Stimulated activated CD4-positive, alpha-beta T cell treated with anti-CD3 and anti-CD28 coated beads, Interleukin-12 subunit alpha, Interleukin-12 subunit beta, amount 100 ng/mL, for 4 hours (primary cell): ENCODE measurements around the gene PC.
"Not testable (repeated sequence)": the region's sequence is repeated elsewhere in the genome, so short reads cannot be mapped to it uniquely, and the experiment has no call there.

Experiments used
- DNase-seq: peaks from one replicate; pipeline ENCODE4 v3.0.0-alpha.2; 2020

The PC gene

DNA sequence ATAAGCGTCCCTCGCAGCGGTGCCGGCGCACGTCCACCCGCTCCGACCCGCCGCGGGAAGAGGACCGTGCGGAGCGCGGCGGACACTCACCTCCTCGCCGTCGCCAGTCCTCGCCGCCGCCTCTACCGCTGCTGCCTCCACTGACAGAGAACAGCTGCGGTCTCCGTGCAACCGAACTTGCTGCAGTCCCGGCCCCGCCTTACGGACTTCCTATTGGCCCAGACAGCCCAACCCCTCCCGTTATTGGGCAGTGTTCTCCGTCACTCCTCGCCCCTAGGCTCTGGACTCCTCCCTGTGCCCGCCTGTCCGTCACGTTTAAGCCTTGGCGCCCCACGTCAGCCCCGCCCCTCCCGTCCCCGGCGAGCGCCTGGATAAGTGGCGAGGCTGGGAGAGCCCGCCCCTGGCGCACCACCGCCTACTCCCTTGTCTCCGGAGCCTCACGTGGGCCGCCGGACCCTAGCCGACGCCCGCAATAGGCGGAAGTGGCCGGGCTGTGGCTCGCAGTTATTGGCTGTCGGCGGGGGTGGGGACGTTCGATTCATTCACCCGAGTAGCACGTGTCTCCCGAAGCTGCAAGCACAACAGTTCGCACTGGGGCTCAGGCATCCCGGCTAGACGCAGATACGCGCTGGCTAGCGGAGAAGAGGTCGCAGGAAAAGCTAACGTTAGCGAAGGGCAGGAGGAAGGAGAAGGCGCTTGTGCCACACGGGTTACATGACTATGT is at the start of gene PC:
PC (minus strand) TSS at position 152 of the 724 bp plus-strand sequence. CDS start 86,224 bp downstream, outside the sequence.
- DNase-seq: peak; percentile 95

DNA sequence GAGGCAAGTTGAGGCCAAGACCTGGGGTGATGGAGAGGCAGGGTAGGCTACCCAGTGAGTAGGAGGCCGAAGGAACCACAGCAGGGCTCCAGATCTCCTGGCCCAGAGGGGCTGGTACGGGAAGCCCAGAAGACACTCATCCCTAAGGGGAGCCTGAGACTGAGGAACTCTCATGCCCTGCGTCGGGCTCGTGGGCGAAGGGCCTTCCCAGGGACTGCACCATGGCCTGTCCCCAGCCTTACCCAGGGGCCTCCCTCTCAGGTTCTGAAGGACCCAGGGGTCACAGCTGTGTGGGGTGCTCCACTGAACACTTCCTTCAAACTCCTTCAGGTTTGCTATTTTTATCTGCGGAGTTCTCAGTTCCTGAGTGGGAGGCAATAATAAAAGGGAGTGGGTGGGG is 48.9 kb upstream of the PC start:
- DNase-seq: no peak

DNA sequence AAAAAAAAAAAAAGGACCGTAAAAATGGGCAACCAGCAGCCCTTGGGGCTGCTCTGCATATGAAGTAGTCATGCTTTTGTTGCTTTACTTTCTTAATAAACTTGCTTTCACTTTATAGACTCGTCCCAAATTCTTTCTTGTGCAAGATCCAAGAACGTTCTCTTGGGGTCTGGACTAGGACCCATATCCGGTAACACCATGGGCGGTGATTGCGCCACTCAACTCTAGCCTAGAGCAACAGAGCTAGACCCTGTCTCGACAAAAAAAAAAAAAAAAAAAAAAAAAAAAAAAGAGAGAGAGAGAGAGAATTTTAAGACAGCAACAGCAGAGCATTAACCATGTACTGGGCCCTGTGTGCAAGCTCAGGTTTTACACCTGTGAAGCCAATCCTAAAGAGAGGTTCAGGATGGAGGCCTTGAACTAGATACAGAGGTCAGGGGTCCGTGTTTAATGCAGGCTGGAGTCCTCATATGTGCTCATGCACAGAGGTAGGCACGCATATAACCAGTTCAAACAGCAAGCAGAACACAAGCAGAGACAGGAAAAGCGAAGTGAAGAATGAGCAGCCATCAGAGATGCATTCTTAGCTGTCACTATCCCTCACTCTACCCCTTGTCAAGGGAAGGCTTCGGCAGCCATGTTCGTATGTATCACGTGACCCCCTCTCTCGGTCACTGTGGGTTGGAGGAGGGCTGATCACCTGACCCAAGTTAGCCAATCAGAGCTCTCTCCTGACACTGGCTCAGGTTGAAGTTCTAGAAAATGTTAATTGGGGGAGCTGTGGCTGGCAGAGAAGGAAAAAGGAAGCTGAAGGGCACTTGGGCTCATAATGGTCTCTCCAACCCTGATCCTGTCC is 48.1 kb upstream of the PC start:
- DNase-seq: no peak

DNA sequence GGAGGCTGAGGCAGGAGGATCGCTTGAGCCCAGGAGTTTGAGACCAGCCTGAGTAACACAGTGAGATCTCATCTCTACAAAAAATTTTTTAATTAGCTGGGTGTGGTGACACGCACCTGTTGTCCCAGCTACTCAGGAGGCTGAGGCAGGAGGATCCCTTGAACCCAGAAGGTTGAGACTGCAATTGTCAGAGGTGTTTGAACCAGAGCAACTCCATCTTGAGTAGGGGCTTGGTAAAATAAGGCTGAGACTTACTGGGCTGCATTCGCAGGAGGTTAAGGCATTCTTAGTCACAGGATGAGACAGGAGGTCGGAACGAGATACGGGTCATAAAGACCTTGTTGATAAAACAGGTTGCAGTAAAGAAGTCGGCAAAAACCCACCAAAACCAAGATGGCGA is 47.0 kb upstream of the PC start:
- DNase-seq: not testable (repeated sequence)

DNA sequence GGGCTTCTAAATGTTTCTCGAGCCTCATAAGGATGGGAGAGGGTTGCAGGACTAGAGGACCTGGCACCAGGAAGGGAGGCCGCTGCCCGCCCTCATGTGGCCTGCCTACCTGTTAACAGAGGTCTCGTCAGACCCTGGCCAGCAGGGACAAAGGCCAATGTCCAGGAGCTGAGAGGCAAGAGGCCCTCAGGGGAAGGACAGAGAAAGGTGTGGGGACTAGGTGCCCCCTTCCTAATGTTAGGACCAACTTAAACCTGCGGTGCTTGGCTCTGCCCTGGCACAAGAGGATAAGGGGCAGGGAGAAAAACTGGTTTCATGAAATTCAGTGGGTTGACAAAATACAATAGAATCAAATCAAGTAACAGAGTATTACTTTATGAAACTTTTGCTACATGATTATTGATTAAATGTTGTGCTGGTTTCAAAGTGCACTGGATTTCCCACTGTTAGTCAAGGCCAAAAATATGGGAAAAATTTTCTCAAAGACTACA is 44.8 kb upstream of the PC start:
- DNase-seq: no peak

GRCh38 chr11:67002297-67002913 is 44.2 kb upstream of the PC start:
- DNase-seq: no peak

GRCh38 chr11:67001332-67001731 is 43.1 kb upstream of the PC start:
- no peak for DNase-seq

- DNase-seq: no peak
These were observed 41.4 kb upstream of the PC start for GRCh38 chr11:66999555-66999954.

- DNase-seq: no peak
These were observed 38.6 kb upstream of the PC start for GRCh38 chr11:66996609-66997273.

DNA sequence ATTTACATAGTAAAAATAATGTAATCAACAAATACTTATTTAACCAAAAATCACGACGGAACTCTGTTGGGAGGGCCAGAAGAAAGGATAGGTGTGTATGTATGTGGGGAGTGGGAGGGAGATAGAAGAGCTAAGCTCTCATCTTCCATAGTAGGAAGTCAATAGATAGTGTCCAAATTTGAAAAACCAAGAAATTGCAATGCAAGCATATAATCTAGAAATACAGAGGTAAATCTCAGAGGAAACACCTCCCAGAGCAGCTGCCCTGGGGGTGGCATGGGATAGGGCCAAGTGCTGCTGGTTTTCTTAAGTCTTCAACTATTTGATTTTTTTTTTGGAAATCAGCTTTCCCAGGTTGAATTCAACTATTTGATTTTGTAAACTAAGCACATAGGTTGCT is 33.9 kb upstream of the PC start:
- no peak for DNase-seq

GRCh38 chr11:66989360-66989759 is 31.2 kb upstream of the PC start:
- DNase-seq: not testable (repeated sequence)

GRCh38 chr11:66988741-66989140 is 30.6 kb upstream of the PC start:
- not testable (repeated sequence) for DNase-seq

DNA sequence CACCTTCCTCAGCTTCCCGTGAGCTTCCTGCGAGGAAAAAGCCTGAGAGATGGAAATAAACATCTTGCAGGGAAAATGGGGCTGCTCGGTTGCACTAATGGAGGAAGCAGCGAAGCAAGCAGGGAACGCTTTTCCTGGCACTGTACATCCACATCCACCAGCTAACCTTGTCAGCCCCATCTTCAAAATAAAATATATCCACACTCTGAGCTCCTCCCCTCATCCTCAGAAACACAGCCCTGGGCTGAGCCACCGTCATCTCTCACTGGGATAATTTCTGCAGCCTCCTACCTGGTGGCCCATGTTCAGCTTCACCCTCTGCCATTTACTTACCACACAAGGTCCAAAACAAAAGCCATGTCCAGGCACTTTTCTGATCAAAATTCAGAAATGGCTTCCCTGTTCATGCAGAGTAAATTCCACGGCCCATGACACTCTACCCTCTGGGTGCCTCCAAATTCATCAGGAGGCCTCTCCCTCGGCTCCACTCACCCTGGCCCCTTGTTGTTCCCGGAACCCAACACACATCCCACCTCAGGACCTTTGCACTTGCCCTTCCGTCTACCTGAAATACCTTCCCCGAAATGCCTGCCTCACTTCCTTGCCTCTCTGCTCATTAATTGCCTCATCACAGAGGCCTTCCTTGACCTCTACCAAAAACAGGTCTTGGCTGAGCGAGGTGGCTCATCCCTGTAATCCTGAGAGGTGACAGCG is 29.9 kb upstream of the PC start:
- DNase-seq: no peak

- no peak for DNase-seq
These were observed 29.0 kb upstream of the PC start for GRCh38 chr11:66987158-66987620.

DNA sequence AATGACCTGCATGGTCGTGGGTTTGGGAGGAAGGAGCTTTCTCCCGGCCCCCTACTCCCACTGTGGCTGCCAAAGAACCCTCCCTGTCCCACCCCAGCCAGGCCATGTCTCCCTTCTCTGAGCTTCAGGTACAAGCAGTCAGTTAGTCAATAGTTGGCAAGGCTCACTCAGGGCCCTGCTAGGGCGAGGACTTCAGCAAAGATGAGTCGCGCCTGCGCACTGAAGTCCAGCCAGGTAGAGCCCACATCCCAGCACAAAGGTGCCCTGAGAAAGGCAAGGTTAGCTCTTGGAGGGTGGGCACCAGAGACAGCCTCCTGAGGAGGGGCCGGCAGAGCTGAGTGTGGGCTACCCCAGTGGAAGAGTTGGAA is 28.0 kb upstream of the PC start:
- no peak for DNase-seq

GRCh38 chr11:66985508-66986177 is 27.5 kb upstream of the PC start:
- DNase-seq: no peak

GRCh38 chr11:66983275-66983924 is 25.2 kb upstream of the PC start:
- DNase-seq: no peak

GRCh38 chr11:66981976-66982578 is 23.9 kb upstream of the PC start:
- DNase-seq: no peak

DNA sequence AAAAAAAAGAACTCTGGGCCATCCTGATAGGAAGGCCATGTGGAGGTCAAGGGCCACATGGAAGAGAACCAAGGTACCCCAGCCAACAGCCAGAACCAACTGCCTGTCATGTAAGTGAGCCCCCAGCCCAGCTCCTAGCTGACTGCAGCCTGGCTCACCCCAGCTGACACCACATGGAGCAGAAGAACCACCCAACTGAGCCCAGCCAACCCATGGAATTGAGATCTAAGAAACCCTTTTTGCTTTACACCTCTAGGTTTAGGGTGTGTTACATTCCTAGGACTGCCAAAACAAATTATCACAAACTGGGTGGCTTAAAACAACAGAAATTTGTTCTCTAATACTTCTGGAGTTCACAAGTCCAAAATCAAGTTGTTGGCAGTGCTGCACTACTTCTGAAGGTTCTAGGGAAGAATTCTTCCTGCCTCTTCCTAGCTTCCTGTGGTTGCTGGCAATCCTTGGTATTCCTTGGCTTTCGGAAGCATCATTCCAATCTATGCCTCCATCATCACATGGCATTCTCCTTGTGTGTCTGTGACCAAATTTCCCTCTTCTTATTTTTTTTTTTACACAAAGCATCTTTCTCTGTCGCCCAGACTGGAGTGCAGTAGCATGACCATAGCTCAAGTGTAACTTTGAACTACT is 21.3 kb upstream of the PC start:
- DNase-seq: no peak

DNA sequence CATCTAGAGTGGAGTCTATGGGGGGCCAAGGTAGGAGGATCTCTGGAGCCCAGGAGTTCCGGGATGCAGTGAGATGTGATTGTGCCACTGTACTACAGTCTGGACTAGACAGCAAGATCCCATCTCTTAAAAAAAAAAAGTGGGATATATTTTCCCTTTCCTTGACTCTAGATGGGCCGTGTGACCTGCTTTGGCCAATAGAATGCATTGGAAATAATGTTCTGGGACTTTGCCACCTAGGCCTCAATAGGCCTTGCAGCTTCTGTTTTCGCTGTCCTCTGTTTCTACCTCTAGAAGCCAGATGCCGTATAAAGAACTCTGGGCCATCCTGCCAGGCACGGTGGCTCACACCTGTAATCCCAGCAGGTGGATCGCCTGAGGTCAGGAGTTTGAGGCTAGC is 20.5 kb upstream of the PC start:
- no peak for DNase-seq
